GM19463 (cell line): ENCODE results near the gene NFYB.
A peak's percentile ranks its signal among the peaks of the same experiment; 100 is the strongest.
"Not testable (repeated sequence)": the region's sequence is repeated elsewhere in the genome, so short reads cannot be mapped to it uniquely, and the experiment has no call there.

Source experiments
- ATAC-seq: cut with Tn5 transposase; IDR thresholded peaks from one replicate; pipeline ENCODE4 v1.9.1; 2021; ENCODE audit warnings: mild to moderate bottlenecking, moderate library complexity; ENCODE audit not compliant: unreplicated experiment

NFYB gene

GRCh38 chr12:104121001-104121400, 17.0 kb downstream of the NFYB start:
- ATAC-seq, result no peak

DNA sequence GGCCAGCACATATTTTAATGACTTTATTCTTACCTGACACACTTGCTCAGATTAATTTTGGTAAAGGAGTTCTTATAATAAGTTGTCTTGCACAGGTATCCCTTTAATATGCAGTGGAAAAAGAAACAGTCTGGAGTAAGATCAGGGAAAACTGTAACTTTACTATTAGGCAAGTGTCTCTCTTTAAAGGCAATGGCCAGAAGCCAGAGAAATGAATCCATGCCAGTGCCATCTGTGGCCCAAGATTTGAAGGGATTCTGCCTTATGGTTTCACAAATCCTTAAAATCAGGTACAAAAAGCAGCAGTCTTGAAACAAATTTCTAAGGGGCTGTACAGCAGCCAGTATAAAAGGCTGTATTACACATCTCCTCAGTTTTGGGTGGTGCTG, 22.4 kb downstream of the NFYB start:
- ATAC-seq, result no peak

GRCh38 chr12:104114834-104115586, 23.0 kb downstream of the NFYB start:
- not testable (repeated sequence) for ATAC-seq

DNA sequence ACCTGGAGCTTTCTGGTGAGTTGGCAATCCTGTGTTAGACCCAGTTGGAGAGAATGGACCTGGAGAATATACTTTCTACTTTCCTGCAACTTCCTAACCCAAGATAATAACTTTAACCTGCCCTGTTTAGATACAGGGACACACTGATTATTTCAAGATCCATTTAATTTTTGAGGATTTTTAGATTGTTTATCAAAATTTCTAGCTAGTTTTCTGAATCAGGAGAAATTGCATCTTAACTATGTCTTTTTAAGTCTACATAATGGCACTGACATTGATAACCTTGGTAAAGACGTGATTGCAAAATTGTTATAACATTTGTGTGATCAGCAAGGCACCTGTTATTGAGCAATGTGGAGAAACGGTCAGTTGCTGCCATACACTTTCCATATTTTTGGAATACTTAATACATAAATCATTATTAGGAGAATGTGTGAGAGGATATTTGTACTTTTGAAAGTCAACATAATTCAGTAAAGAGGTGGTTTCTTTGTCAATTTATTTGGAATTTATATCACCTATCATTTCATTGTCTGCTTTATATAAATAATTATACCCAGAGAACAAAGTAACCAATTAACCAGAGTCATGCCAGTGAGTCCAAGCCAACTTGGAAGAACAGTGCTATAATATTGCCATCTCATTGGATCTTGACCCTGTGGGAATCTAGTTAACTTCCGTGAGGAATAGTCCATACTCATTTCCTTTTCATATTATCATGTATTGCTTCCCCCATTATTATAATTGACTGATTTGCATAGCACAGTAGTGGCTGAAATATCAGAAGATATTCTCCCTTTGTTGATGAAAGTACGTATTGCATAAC, 28.4 kb downstream of the NFYB start:
- no peak for ATAC-seq

GRCh38 chr12:104108755-104109445, 29.1 kb downstream of the NFYB start:
- ATAC-seq, result no peak

DNA sequence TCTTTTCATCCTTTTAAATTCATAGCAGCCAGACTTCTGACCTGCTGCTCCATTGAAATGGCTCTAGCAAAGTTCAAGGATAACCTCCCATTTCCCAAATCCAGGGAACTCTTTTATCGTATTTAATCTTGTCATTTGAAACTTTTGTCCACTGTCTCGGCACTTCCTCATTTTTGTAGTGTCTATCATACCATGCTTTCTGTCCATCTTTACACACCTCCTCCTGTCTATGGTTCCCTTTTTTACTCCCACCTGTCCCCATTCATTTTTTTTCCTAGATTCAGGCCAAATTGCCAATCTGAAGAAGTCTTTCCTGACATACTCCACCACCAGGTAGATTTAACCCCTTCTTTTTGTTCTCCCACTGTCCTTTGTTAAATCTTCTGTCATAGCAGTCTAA, 31.0 kb downstream of the NFYB start:
- ATAC-seq, result no peak

- no peak for ATAC-seq
Measured at GRCh38 chr12:104105461-104105860, 32.5 kb downstream of the NFYB start.

DNA sequence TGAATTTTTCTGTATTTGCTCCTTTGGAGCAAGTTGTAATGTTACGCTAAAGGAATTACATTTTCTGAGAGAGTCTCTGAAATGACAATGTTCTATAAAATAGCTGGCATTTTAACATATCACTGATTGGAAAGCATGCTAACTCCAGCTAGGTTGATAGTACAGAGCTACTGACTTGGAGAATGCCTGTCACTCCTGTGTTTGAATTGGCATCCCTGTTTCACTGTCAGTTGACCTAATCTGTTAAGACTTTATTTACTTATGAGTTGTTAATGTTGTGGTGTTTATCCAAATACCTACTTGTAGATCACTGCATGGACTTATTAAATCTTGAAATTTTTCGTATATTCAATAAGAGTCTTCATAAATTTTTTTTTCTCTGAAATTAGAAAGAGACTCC, 40.1 kb downstream of the NFYB start:
- no peak for ATAC-seq

DNA sequence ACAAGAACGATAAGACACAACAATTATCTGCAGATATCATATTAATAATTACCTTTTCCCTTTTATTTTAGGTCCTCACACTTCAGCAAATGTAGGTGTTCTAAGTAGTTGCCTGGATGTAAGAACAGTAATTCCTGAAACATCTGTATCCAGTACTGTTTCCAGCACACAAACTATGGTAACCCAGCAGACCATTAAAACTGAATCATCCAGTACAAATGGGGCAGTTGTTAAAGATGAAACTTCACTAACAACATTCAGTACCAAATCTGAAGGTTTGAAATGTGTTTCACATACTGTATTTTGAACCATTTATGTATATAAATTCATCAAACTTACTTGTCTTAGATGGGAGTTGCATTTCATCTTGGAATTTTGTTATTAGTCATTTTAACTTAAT, 42.7 kb downstream of the NFYB start:
- no peak for ATAC-seq

- no peak for ATAC-seq
Measured at GRCh38 chr12:104094284-104094683, 43.7 kb downstream of the NFYB start.

- ATAC-seq, result no peak
Measured at GRCh38 chr12:104091136-104091535, 46.9 kb downstream of the NFYB start.

DNA sequence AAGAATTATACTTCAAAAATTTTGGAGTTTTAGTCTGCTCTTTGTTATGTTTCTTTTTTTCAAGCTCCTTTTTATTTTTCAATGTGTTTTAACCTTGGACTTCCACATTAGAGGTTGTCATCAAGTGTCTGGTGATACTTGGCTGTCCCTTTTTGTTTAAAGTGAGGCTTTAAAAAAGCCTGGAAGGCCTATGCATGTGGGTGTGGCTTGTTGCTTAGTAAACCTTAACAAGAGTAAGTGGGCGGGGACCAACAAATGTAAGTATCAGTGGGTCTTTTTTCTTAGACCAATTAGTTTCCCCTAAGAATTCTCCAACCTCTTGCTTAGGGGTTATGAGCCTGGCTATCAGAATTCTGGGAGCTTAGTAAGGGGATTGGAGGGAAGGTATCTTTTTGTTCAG, 47.3 kb downstream of the NFYB start:
- ATAC-seq, result no peak

- ATAC-seq, result peak; percentile 85
Measured at GRCh38 chr12:104083769-104084475, 54.1 kb downstream of the NFYB start.

DNA sequence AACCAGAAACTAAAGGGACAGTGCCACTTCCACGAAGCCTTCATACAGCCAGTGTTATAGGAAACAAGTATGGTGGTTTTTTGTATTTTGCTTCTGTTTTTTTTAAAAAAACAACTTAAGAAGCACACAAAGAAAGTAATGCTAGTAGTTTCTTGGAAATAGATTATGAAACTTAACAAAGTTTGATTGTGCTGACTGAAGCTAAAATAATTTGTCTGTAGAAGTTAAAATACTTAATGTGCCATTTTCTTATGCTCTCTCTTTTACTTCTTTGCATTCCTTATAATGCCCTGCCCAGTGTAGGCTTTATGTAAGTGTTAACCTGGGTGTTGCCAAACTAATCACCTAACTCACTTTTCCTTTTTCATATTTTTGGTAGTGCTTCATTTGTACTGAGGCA, 57.2 kb downstream of the NFYB start:
- ATAC-seq, result no peak

GRCh38 chr12:104079024-104079423, 59.0 kb downstream of the NFYB start:
- ATAC-seq, result no peak

DNA sequence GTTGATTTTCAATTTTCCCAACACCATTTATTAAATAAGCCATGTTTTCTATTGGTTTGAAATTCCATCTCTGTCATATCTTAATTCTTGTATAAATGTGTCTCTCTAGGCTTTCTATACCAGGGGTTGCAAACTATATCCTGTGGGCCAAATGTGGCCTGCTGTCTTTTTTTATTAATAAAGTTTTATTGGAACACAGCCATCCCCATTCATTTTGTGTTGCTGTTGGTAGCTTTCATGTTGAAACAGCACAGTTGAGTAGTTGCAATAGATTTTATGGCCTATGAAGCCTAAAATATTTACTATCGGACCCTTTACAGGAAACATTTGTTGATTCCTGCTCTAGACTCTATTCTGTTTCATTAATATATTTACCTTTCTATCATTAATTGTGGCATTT, 64.3 kb downstream of the NFYB start:
- no peak for ATAC-seq

DNA sequence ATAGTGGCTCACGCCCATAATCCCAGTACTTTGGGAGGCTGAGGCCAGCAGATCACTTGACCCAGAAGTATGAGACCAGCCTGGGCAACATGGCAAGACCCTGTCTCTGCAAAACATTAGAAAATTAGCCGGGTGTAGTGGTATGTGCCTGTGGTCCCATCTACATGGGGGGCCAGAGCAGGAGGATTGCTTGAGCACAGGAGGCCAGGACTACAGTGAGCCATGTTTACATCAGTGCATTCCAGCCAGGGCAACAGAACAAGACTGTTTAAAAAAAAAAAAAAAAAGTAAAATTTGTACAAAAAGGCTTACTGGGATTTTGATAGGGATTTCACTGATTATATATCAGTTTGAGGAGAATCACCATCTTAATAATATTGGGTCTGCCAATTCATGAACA, 65.9 kb downstream of the NFYB start:
- no peak for ATAC-seq
